GM12878 (cell line): ENCODE measurements around the gene RAPGEF6. TPM values are rescaled to one million over a fixed set of nuclear protein-coding genes. Genes with fewer than 3 reads are reported as not detected.

Experiments
- ATAC-seq: fragments of 200-7000 bp; cut with Tn5 transposase; 3 replicates; pipeline ENCODE4 v1.9.1; 2020; ENCODE audit warnings: mild to moderate bottlenecking, moderate library complexity
- BruUV-seq: library from RNA; stranded (reverse); fragments of 400-500 nt; replicated peaks from 2 replicates; lab custom pipeline; 2021; lab: Mats Ljungman, UMichigan
- CTCF ChIA-PET: fragments of 300-600 bp; sonication (Branson Sonifier 250); formaldehyde crosslinking; extraction: SDS; loops from one replicate; lab custom pipeline; 2021; ENCODE audit warnings: inconsistent platforms; lab: Yijun Ruan, JAX
- POLR2A ChIA-PET: fragments of 350-600 bp; formaldehyde crosslinking; extraction: SDS; loops from one replicate; lab custom pipeline; 2021; ENCODE audit warnings: inconsistent platforms; lab: Charles Lee
- RAD21 ChIA-PET: fragments of 300-600 bp; sonication (Branson Sonifier 250); formaldehyde crosslinking; loops from one replicate; lab custom pipeline; 2023; ENCODE audit warnings: antibody characterized with exemption; ENCODE audit not compliant: unreplicated experiment; lab: Charles Lee
- SMC1A ChIA-PET: fragments of 300-600 bp; sonication (Branson Sonifier 250); formaldehyde crosslinking; loops from one replicate; lab custom pipeline; 2023; ENCODE audit not compliant: unreplicated experiment, uncharacterized antibody; lab: Charles Lee
- DNase-seq: peaks from one replicate; pipeline ENCODE4 v3.0.0-alpha.2; 2011; ENCODE audit warnings: low read depth, low spot score
- FAIRE-seq: peaks from 3 replicates; lab custom pipeline; 2011; peaks lifted over from hg19 to GRCh38; lab: Jason Lieb, UNC
- H2AFZ ChIP-seq: 2 replicates; pipeline ENCODE4 v1.6.0; 2011; ENCODE audit warnings: low read depth, low read length, control low read depth; ENCODE audit not compliant: control insufficient read depth
- H3K27ac ChIP-seq: 2 replicates; pipeline ENCODE4 v1.5.1; 2011; ENCODE audit warnings: control low read depth; ENCODE audit not compliant: control insufficient read depth, insufficient read depth
- H3K27me3 ChIP-seq, 2 experiments: replicated peaks in 1 of 2; 2 replicates each; pipeline versions ENCODE4 v1.6.0 to v1.6.1; 2011; ENCODE audit warnings: low read length in 1 of 2; ENCODE audit not compliant: control insufficient read depth in 2 of 2, insufficient read depth in 2 of 2
- H3K36me3 ChIP-seq, 2 experiments: 2 replicates each; pipeline ENCODE4 v1.5.1; 2011; ENCODE audit warnings: low read length in 1 of 2; ENCODE audit not compliant: control insufficient read depth in 2 of 2, insufficient read depth in 2 of 2
- H3K4me1 ChIP-seq: 2 replicates; pipeline ENCODE4 v1.6.1; 2011; ENCODE audit warnings: mild to moderate bottlenecking, low read length, moderate library complexity, mixed read lengths; ENCODE audit not compliant: control insufficient read depth, insufficient read depth
- H3K4me2 ChIP-seq: 2 replicates; pipeline ENCODE4 v1.6.0; 2011; ENCODE audit warnings: control low read depth; ENCODE audit not compliant: control insufficient read depth, insufficient read depth
- H3K4me3 ChIP-seq: fragments of 200-600 bp; sonication (generic); 2 replicates; pipeline ENCODE4 v1.5.1; 2016
- H3K79me2 ChIP-seq: 2 replicates; pipeline ENCODE4 v1.6.0; 2011; ENCODE audit warnings: low read length; ENCODE audit not compliant: control insufficient read depth, insufficient read depth
- H3K9ac ChIP-seq: 2 replicates; pipeline ENCODE4 v1.8.0; 2011; ENCODE audit warnings: low read length, control low read depth, mixed read lengths; ENCODE audit not compliant: control insufficient read depth, insufficient read depth
- H3K9me3 ChIP-seq: replicated peaks from 3 replicates; pipeline ENCODE4 v1.5.1; 2011; ENCODE audit warnings: mild to moderate bottlenecking, low read length; ENCODE audit not compliant: control insufficient read depth, insufficient read depth
- H4K20me1 ChIP-seq: 2 replicates; pipeline ENCODE4 v1.6.0; 2011; ENCODE audit not compliant: control insufficient read depth, insufficient read depth
- CREB1 ChIP-seq: IDR thresholded peaks from 2 replicates; pipeline ENCODE4 v1.6.1; 2012; ENCODE audit warnings: low read depth, mild to moderate bottlenecking, inconsistent platforms
- CREM ChIP-seq: IDR thresholded peaks from 2 replicates; pipeline ENCODE4 v1.6.1; 2014; ENCODE audit warnings: antibody characterized with exemption, low read depth
- ESRRA ChIP-seq: IDR thresholded peaks from 2 replicates; pipeline ENCODE4 v1.6.1; 2012; ENCODE audit warnings: mild to moderate bottlenecking, low read length, improper control_type of control experiment
- FOXM1 ChIP-seq: IDR thresholded peaks from 2 replicates; pipeline ENCODE4 v1.6.1; 2012; ENCODE audit warnings: low read depth, mild to moderate bottlenecking, inconsistent platforms, low read length, moderate library complexity
- HDGF ChIP-seq: fragments of 450-650 bp; IDR thresholded peaks from 2 replicates; pipeline ENCODE4 v1.6.1; 2016; ENCODE audit warnings: antibody characterized with exemption
- JUNB ChIP-seq: IDR thresholded peaks from 2 replicates; pipeline ENCODE4 v1.6.1; 2016; ENCODE audit warnings: antibody characterized with exemption, mild to moderate bottlenecking
- KLF5 ChIP-seq: fragments of 450-650 bp; IDR thresholded peaks from 2 replicates; pipeline ENCODE4 v1.6.1; 2014; ENCODE audit warnings: mild to moderate bottlenecking; ENCODE audit not compliant: partially characterized antibody
- MLLT1 ChIP-seq: fragments of 450-650 bp; IDR thresholded peaks from 2 replicates; pipeline ENCODE4 v1.6.1; 2016; ENCODE audit warnings: mild to moderate bottlenecking
- RAD51 ChIP-seq: fragments of 450-650 bp; IDR thresholded peaks from 2 replicates; pipeline ENCODE4 v1.6.1; 2016; ENCODE audit warnings: moderate library complexity, mild to moderate bottlenecking, inconsistent platforms
- RBBP5 ChIP-seq: fragments of 200-600 bp; sonication (generic); conservative IDR thresholded peaks from 2 replicates; pipeline ENCODE4 v1.6.1; 2016
- SREBF2 ChIP-seq: IDR thresholded peaks from 2 replicates; pipeline ENCODE4 v1.6.1; 2012; ENCODE audit warnings: mild to moderate bottlenecking, low read length
- YY1 ChIP-seq: IDR thresholded peaks from 2 replicates; pipeline ENCODE4 v1.6.1; 2011; ENCODE audit warnings: low read depth, mild to moderate bottlenecking, low read length
- ZZZ3 ChIP-seq: IDR thresholded peaks from 2 replicates; pipeline ENCODE4 v1.6.1; 2011; ENCODE audit warnings: low read depth; ENCODE audit not compliant: control insufficient read depth, insufficient read length
- WGBS: methylation state at CpG from one replicate; pipeline ENCODE4 v1.1.6; 2016; ENCODE audit warnings: low lambda C conversion rate; ENCODE audit not compliant: insufficient replicate concordance, insufficient coverage; ENCODE audit errors: missing lambda C conversion rate; 5-methylcytosine and 5-hydroxymethylcytosine counted together
- in situ Hi-C: fragments of 300-500 bp; cut with MboI; formaldehyde crosslinking; loops from 9 replicates; pipeline ENCODE4 v1.14.3; 2018; ENCODE audit warnings: mixed read lengths
- intact Hi-C: fragments of 100-400 bp; cut with micrococcal nuclease; formaldehyde crosslinking; loops from one replicate; pipeline ENCODE4 v1.14.2; 2022; ENCODE audit not compliant: unreplicated experiment
- polyA plus RNA-seq, 11 experiments: library from polyadenylated mRNA; depleted of rRNA in 4 of 11; unstranded in 6 of 11; stranded (reverse) in 5 of 11; fragments of >200 nt; fragmentation: Nextera tagmentation in 4 of 11; fragmentation: Illumina TruSeq in 1 of 11; extraction: Ambion mirVana in 4 of 11; extraction: Trizol in 1 of 11; gene quantifications; 1 replicate in 1 of 11; 2 replicates in 10 of 11; pipeline versions ENCODE4 v1.2.1 to v1.2.3, GENCODE V29; 2011 to 2016; ENCODE audit warnings: inconsistent platforms in 2 of 11, missing spikeins in 2 of 11, low read depth in 1 of 11
- total RNA-seq, 4 experiments: library from RNA; depleted of rRNA in 3 of 4; stranded (reverse); fragments of >200 nt in 3 of 4; fragmentation: Illumina TruSeq in 1 of 4; extraction: Trizol in 1 of 4; gene quantifications; 2 replicates each; pipeline versions ENCODE4 v1.2.1 to v1.2.3, GENCODE V29; 2013 to 2021
- TF ChIP-seq, protein P1 (sequence below): fragments of 450-650 bp; IDR thresholded peaks from 2 replicates; pipeline ENCODE4 v1.6.1; 2017; ENCODE audit warnings: mild to moderate bottlenecking, moderate library complexity

RAPGEF6 gene
- total and polyA plus RNA-seq, 10 of the 15 experiments (the other 5 are each of a cell fraction or from before 2014, with no cell fraction given) = 2.9 to 24.0 (median 14.2) TPM

DNA sequence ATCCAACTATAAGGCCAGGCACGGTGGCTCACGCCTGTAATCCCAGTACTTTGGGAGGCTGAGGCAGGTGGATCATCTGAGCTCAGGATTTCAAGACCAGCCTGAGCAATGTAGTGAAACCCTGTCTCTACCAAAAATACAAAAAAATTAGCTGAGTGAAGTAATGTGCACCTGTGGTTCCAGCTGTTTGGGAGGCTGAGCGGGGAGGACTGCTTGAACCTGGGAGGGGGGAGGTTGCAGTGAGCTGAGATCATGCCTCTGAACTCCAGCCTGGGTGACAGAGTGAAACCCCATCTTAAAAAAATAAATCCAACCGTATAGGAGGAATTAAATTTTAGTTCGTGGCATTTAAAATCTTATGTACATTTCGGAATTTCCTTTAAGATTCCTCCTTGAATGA is 247.8 kb downstream of the RAPGEF6 start:
- Histone ChIP-seq H3K9me3 (no peaks in the 10 kb centered on the region), H3K36me3 (peaks cover 5 to 19% of the 10 kb centered on the region in 2 experiments), H4K20me1 (no peaks in the 10 kb centered on the region), H2AFZ (no peak overlapping the region), H3K9ac (no peak overlapping the region), H3K27me3 (no peaks in the 10 kb centered on the region), H3K79me2 (peaks cover 43% of the 10 kb centered on the region), H3K4me3 (no peak overlapping the region), H3K4me2 (no peak overlapping the region), H3K4me1 (peaks cover 19% of the 10 kb centered on the region), H3K27ac (no peak overlapping the region)
- RAD21 ChIA-PET = interaction anchor here (0.9 kb wide), 1 partner anchor 123 kb away, joined by 3 read pairs; the partner anchor contains the start of gene CDC42SE2
- TF ChIP-seq ESRRA = no peak
- TF ChIP-seq FOXM1 = no peak
- TF ChIP-seq, protein P1, sequence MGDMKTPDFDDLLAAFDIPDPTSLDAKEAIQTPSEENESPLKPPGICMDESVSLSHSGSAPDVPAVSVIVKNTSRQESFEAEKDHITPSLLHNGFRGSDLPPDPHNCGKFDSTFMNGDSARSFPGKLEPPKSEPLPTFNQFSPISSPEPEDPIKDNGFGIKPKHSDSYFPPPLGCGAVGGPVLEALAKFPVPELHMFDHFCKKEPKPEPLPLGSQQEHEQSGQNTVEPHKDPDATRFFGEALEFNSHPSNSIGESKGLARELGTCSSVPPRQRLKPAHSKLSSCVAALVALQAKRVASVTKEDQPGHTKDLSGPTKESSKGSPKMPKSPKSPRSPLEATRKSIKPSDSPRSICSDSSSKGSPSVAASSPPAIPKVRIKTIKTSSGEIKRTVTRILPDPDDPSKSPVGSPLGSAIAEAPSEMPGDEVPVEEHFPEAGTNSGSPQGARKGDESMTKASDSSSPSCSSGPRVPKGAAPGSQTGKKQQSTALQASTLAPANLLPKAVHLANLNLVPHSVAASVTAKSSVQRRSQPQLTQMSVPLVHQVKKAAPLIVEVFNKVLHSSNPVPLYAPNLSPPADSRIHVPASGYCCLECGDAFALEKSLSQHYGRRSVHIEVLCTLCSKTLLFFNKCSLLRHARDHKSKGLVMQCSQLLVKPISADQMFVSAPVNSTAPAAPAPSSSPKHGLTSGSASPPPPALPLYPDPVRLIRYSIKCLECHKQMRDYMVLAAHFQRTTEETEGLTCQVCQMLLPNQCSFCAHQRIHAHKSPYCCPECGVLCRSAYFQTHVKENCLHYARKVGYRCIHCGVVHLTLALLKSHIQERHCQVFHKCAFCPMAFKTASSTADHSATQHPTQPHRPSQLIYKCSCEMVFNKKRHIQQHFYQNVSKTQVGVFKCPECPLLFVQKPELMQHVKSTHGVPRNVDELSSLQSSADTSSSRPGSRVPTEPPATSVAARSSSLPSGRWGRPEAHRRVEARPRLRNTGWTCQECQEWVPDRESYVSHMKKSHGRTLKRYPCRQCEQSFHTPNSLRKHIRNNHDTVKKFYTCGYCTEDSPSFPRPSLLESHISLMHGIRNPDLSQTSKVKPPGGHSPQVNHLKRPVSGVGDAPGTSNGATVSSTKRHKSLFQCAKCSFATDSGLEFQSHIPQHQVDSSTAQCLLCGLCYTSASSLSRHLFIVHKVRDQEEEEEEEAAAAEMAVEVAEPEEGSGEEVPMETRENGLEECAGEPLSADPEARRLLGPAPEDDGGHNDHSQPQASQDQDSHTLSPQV = no peak
- no peak for TF ChIP-seq SREBF2
- no peak for TF ChIP-seq JUNB
- no peak for TF ChIP-seq ZZZ3
- TF ChIP-seq MLLT1 = no peak
- TF ChIP-seq HDGF = no peak
- TF ChIP-seq CREB1 = no peak
- TF ChIP-seq YY1 = no peak
- TF ChIP-seq CREM = no peak
- no peak for TF ChIP-seq RAD51
- no peak for TF ChIP-seq RBBP5
- TF ChIP-seq KLF5 = no peak
- FAIRE-seq (no peak), ATAC-seq (no peak), DNase-seq (no peak)
- POLR2A ChIA-PET = no interaction called here
- intact Hi-C loops (no loop called here), in situ Hi-C loops (no loop called here)
- 100% methylated on average over 6 of the region's 6 CpGs for WGBS
- CTCF ChIA-PET = interaction anchor here (1.4 kb wide), 1 partner anchor 8 kb away, joined by 4 read pairs; no protein-coding TSS in a partner anchor
- BruUV-seq = no TSS peak
- SMC1A ChIA-PET = interaction anchor here (1.1 to 1.8 kb wide), 3 partner anchors 15 to 112 kb away, joined by 3 to 5 read pairs (median 3); no protein-coding TSS in a partner anchor
